ENCODE results near the gene MAP2K3. TPM values are rescaled to one million over a fixed set of nuclear protein-coding genes. Genes with fewer than 3 reads are reported as not detected.

The MAP2K3 gene
- 26.1 and 27.5 TPM in 2 replicates for total RNA-seq (2014; rRNA removed; shearing (Covaris generic))

GRCh38 chr17:21284319-21285163 is at the start of gene MAP2K3:
MAP2K3 (plus strand) TSS chr17:21284711; CDS start chr17:21284921, 210 bp downstream.
- H3K36me3 ChIP-seq (replicated peaks; ENCODE audit: control insufficient read depth, insufficient read depth, low read length), result no peaks in the 10 kb centered on the region; the same call in 1 of the 2 replicates
- peak within 1 kb of the TSS; percentile 71 for H3K4me3 ChIP-seq (ENCODE audit: insufficient read depth, low read depth, low read length)
- peak; percentile 100 for DNase-seq
- peaks cover 8% of the 10 kb centered on the region for H3K27me3 ChIP-seq (ENCODE audit: control insufficient read depth, insufficient read depth, low read length)

- no peak overlapping the region for H3K4me3 ChIP-seq (ENCODE audit: insufficient read depth, low read depth, low read length)
- H3K36me3 ChIP-seq (replicated peaks; ENCODE audit: control insufficient read depth, insufficient read depth, low read length), result no peaks in the 10 kb centered on the region
- no peaks in the 10 kb centered on the region for H3K27me3 ChIP-seq (ENCODE audit: control insufficient read depth, insufficient read depth, low read length)
- DNase-seq, result no peak
These were observed 48.6 kb upstream of the MAP2K3 start for GRCh38 chr17:21235921-21236320.

GRCh38 chr17:21239680-21240368 is 44.7 kb upstream of the MAP2K3 start:
- Histone ChIP-seq H3K36me3 (replicated peaks; ENCODE audit: control insufficient read depth, insufficient read depth, low read length) (no peaks in the 10 kb centered on the region; the same call in 1 of the 2 replicates), H3K27me3 (ENCODE audit: control insufficient read depth, insufficient read depth, low read length) (no peaks in the 10 kb centered on the region), H3K4me3 (ENCODE audit: insufficient read depth, low read depth, low read length) (no peak overlapping the region)
- DNase-seq, result peak; percentile 85

- no peak overlapping the region for H3K4me3 ChIP-seq (ENCODE audit: insufficient read depth, low read depth, low read length)
- H3K27me3 ChIP-seq (ENCODE audit: control insufficient read depth, insufficient read depth, low read length), result no peaks in the 10 kb centered on the region
- peak; percentile 79 for DNase-seq
- no peaks in the 10 kb centered on the region; the same call in 1 of the 2 replicates for H3K36me3 ChIP-seq (replicated peaks; ENCODE audit: control insufficient read depth, insufficient read depth, low read length)
These were observed 44.0 kb upstream of the MAP2K3 start for GRCh38 chr17:21240369-21241055.

GRCh38 chr17:21241564-21241963 is 42.9 kb upstream of the MAP2K3 start:
- H3K27me3 ChIP-seq (ENCODE audit: control insufficient read depth, insufficient read depth, low read length), result no peaks in the 10 kb centered on the region
- DNase-seq, result no peak
- H3K4me3 ChIP-seq (ENCODE audit: insufficient read depth, low read depth, low read length), result no peak overlapping the region
- H3K36me3 ChIP-seq (replicated peaks; ENCODE audit: control insufficient read depth, insufficient read depth, low read length), result no peaks in the 10 kb centered on the region; the same call in 1 of the 2 replicates

GRCh38 chr17:21242026-21242697 is 42.3 kb upstream of the MAP2K3 start:
- Histone ChIP-seq H3K36me3 (replicated peaks; ENCODE audit: control insufficient read depth, insufficient read depth, low read length) (no peaks in the 10 kb centered on the region; the same call in 1 of the 2 replicates), H3K4me3 (ENCODE audit: insufficient read depth, low read depth, low read length) (no peak overlapping the region), H3K27me3 (ENCODE audit: control insufficient read depth, insufficient read depth, low read length) (no peaks in the 10 kb centered on the region)
- no peak for DNase-seq

GRCh38 chr17:21242780-21243515 is 41.6 kb upstream of the MAP2K3 start:
- no peak overlapping the region for H3K4me3 ChIP-seq (ENCODE audit: insufficient read depth, low read depth, low read length)
- no peaks in the 10 kb centered on the region for H3K27me3 ChIP-seq (ENCODE audit: control insufficient read depth, insufficient read depth, low read length)
- no peak for DNase-seq
- no peaks in the 10 kb centered on the region; the same call in 1 of the 2 replicates for H3K36me3 ChIP-seq (replicated peaks; ENCODE audit: control insufficient read depth, insufficient read depth, low read length)

- DNase-seq, result no peak
- Histone ChIP-seq H3K36me3 (replicated peaks; ENCODE audit: control insufficient read depth, insufficient read depth, low read length) (no peaks in the 10 kb centered on the region; the same call in 1 of the 2 replicates), H3K4me3 (ENCODE audit: insufficient read depth, low read depth, low read length) (no peak overlapping the region), H3K27me3 (ENCODE audit: control insufficient read depth, insufficient read depth, low read length) (no peaks in the 10 kb centered on the region)
These were observed 40.8 kb upstream of the MAP2K3 start for GRCh38 chr17:21243516-21244303.

GRCh38 chr17:21245639-21246084 is 38.8 kb upstream of the MAP2K3 start:
- no peaks in the 10 kb centered on the region for H3K27me3 ChIP-seq (ENCODE audit: control insufficient read depth, insufficient read depth, low read length)
- DNase-seq, result peak; percentile 74
- H3K36me3 ChIP-seq (replicated peaks; ENCODE audit: control insufficient read depth, insufficient read depth, low read length), result no peaks in the 10 kb centered on the region; the same call in 1 of the 2 replicates
- H3K4me3 ChIP-seq (ENCODE audit: insufficient read depth, low read depth, low read length), result no peak overlapping the region

GRCh38 chr17:21246698-21247097 is 37.8 kb upstream of the MAP2K3 start:
- H3K4me3 ChIP-seq (ENCODE audit: insufficient read depth, low read depth, low read length), result no peak overlapping the region
- no peaks in the 10 kb centered on the region for H3K27me3 ChIP-seq (ENCODE audit: control insufficient read depth, insufficient read depth, low read length)

GRCh38 chr17:21247552-21248258 is 36.8 kb upstream of the MAP2K3 start:
- H3K27me3 ChIP-seq (ENCODE audit: control insufficient read depth, insufficient read depth, low read length), result peaks cover 1% of the 10 kb centered on the region; the same call in 1 of the 2 replicates
- no peak for DNase-seq
- H3K36me3 ChIP-seq (replicated peaks; ENCODE audit: control insufficient read depth, insufficient read depth, low read length), result no peaks in the 10 kb centered on the region; the same call in 1 of the 2 replicates
- H3K4me3 ChIP-seq (ENCODE audit: insufficient read depth, low read depth, low read length), result no peak overlapping the region

More at GRCh38 chr17:21246698-21247097, 37.8 kb upstream of the MAP2K3 start:
- H3K36me3 ChIP-seq (replicated peaks; ENCODE audit: control insufficient read depth, insufficient read depth, low read length), result no peaks in the 10 kb centered on the region; the same call in 1 of the 2 replicates
- no peak for DNase-seq

GRCh38 chr17:21248500-21248899 is 36.0 kb upstream of the MAP2K3 start:
- DNase-seq, result no peak
- Histone ChIP-seq H3K27me3 (ENCODE audit: control insufficient read depth, insufficient read depth, low read length) (peaks cover 1% of the 10 kb centered on the region; the same call in 1 of the 2 replicates), H3K4me3 (ENCODE audit: insufficient read depth, low read depth, low read length) (no peak overlapping the region), H3K36me3 (replicated peaks; ENCODE audit: control insufficient read depth, insufficient read depth, low read length) (no peaks in the 10 kb centered on the region; the same call in 1 of the 2 replicates)
